ENCODE data around the gene VSIR. TPM values are rescaled to one million over a fixed set of nuclear protein-coding genes. Genes with fewer than 3 reads are reported as not detected.

The VSIR gene
- total and polyA plus RNA-seq, 9 of the 15 experiments (the other 6 are each of a cell fraction or from before 2014, with no cell fraction given) = 0.14 to 20.5 (median 9.3) TPM

GRCh38 chr10:71729161-71729636, 44.1 kb downstream of the VSIR start (continued):
- TF ChIP-seq THAP12 (CRISPR knock-in tag; IDR thresholded peaks at IDR 0.05) = no peak
- TF ChIP-seq CBX5 (IDR thresholded peaks at IDR 0.05; ENCODE audit: borderline replicate concordance, low read depth) = no peak
- TF ChIP-seq CREB1 (IDR thresholded peaks at IDR 0.05) = no peak
- no peak for TF ChIP-seq CREB1 (CRISPR knock-in tag; IDR thresholded peaks at IDR 0.05)
- TF ChIP-seq NFE2L1 (tag; IDR thresholded peaks at IDR 0.05; ENCODE audit: borderline replicate concordance, low read depth) = no peak
- TF ChIP-seq ATF1 (CRISPR knock-in tag; IDR thresholded peaks at IDR 0.05) = no peak
- no peak for TF ChIP-seq ATF1 (tag; IDR thresholded peaks at IDR 0.05)
- no peak for TF ChIP-seq ZNF253 (CRISPR knock-in tag; conservative IDR thresholded peaks at IDR 0.05)
- TF ChIP-seq MED1 (CRISPR knock-in tag; IDR thresholded peaks at IDR 0.05; ENCODE audit: borderline replicate concordance) = no peak
- no peak for TF ChIP-seq SOX6 (IDR thresholded peaks at IDR 0.05)
- TF ChIP-seq, protein P1, sequence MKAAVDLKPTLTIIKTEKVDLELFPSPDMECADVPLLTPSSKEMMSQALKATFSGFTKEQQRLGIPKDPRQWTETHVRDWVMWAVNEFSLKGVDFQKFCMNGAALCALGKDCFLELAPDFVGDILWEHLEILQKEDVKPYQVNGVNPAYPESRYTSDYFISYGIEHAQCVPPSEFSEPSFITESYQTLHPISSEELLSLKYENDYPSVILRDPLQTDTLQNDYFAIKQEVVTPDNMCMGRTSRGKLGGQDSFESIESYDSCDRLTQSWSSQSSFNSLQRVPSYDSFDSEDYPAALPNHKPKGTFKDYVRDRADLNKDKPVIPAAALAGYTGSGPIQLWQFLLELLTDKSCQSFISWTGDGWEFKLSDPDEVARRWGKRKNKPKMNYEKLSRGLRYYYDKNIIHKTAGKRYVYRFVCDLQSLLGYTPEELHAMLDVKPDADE (conservative IDR thresholded peaks at IDR 0.05; ENCODE audit: control insufficient read depth, low read depth, low read length) = no peak
- TF ChIP-seq ZNF184 (CRISPR knock-in tag; IDR thresholded peaks at IDR 0.05) = no peak
- no peak for TF ChIP-seq HMGN3 (IDR thresholded peaks at IDR 0.05; ENCODE audit: borderline replicate concordance, extremely low read depth, insufficient read length, low read depth, low read length)
- no peak for TF ChIP-seq ZNF197 (CRISPR knock-in tag; IDR thresholded peaks at IDR 0.05; ENCODE audit: low read depth)
- TF ChIP-seq ZC3H8 (IDR thresholded peaks at IDR 0.05) = no peak
- TF ChIP-seq, protein P2, sequence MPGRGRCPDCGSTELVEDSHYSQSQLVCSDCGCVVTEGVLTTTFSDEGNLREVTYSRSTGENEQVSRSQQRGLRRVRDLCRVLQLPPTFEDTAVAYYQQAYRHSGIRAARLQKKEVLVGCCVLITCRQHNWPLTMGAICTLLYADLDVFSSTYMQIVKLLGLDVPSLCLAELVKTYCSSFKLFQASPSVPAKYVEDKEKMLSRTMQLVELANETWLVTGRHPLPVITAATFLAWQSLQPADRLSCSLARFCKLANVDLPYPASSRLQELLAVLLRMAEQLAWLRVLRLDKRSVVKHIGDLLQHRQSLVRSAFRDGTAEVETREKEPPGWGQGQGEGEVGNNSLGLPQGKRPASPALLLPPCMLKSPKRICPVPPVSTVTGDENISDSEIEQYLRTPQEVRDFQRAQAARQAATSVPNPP (IDR thresholded peaks at IDR 0.05; ENCODE audit: borderline replicate concordance, insufficient read depth, insufficient read length) = no peak
- no peak for TF ChIP-seq SRF (CRISPR knock-in tag; IDR thresholded peaks at IDR 0.05)
- TF ChIP-seq ZFP1 (CRISPR knock-in tag; IDR thresholded peaks at IDR 0.05) = no peak
- TF ChIP-seq, protein P3, sequence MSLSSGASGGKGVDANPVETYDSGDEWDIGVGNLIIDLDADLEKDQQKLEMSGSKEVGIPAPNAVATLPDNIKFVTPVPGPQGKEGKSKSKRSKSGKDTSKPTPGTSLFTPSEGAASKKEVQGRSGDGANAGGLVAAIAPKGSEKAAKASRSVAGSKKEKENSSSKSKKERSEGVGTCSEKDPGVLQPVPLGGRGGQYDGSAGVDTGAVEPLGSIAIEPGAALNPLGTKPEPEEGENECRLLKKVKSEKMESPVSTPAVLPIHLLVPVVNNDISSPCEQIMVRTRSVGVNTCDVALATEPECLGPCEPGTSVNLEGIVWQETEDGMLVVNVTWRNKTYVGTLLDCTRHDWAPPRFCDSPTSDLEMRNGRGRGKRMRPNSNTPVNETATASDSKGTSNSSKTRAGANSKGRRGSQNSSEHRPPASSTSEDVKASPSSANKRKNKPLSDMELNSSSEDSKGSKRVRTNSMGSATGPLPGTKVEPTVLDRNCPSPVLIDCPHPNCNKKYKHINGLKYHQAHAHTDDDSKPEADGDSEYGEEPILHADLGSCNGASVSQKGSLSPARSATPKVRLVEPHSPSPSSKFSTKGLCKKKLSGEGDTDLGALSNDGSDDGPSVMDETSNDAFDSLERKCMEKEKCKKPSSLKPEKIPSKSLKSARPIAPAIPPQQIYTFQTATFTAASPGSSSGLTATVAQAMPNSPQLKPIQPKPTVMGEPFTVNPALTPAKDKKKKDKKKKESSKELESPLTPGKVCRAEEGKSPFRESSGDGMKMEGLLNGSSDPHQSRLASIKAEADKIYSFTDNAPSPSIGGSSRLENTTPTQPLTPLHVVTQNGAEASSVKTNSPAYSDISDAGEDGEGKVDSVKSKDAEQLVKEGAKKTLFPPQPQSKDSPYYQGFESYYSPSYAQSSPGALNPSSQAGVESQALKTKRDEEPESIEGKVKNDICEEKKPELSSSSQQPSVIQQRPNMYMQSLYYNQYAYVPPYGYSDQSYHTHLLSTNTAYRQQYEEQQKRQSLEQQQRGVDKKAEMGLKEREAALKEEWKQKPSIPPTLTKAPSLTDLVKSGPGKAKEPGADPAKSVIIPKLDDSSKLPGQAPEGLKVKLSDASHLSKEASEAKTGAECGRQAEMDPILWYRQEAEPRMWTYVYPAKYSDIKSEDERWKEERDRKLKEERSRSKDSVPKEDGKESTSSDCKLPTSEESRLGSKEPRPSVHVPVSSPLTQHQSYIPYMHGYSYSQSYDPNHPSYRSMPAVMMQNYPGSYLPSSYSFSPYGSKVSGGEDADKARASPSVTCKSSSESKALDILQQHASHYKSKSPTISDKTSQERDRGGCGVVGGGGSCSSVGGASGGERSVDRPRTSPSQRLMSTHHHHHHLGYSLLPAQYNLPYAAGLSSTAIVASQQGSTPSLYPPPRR (CRISPR knock-in tag; IDR thresholded peaks at IDR 0.05; ENCODE audit: borderline replicate concordance) = no peak
- TF ChIP-seq MYBL2 (IDR thresholded peaks at IDR 0.05; ENCODE audit: low read depth) = no peak
- TF ChIP-seq MYBL2 (CRISPR knock-in tag; IDR thresholded peaks at IDR 0.05; ENCODE audit: borderline replicate concordance) = no peak
